GM23248 (cell line): ENCODE measurements around the gene TMEM236. TPM values are rescaled to one million over a fixed set of nuclear protein-coding genes. Genes with fewer than 3 reads are reported as not detected.

Experiments
- DNase-seq: peaks from one replicate; pipeline ENCODE4 v3.0.0-alpha.2; 2015
- H2AFZ ChIP-seq: fragments of 200-600 bp; sonication (generic); 2 replicates; pipeline ENCODE4 v1.6.1; 2016; ENCODE audit warnings: antibody characterized with exemption
- H3F3A ChIP-seq: fragments of 200-600 bp; sonication (generic); 2 replicates; pipeline ENCODE4 v1.6.1; 2016; ENCODE audit warnings: mild to moderate bottlenecking, antibody characterized with exemption, mixed run types; ENCODE audit not compliant: insufficient read depth
- H3K27ac ChIP-seq: fragments of 200-600 bp; sonication (generic); 2 replicates; pipeline ENCODE4 v1.5.1; 2016; ENCODE audit warnings: mild to moderate bottlenecking
- H3K27me3 ChIP-seq: fragments of 200-600 bp; sonication (generic); replicated peaks from 2 replicates; pipeline ENCODE4 v1.6.1; 2016; ENCODE audit warnings: mild to moderate bottlenecking; ENCODE audit not compliant: insufficient read depth
- H3K36me3 ChIP-seq: fragments of 200-600 bp; sonication (generic); 2 replicates; pipeline ENCODE4 v1.6.1; 2016; ENCODE audit warnings: low read depth, mild to moderate bottlenecking
- H3K4me1 ChIP-seq: fragments of 200-600 bp; sonication (generic); 2 replicates; pipeline ENCODE4 v1.6.1; 2016; ENCODE audit warnings: mild to moderate bottlenecking; ENCODE audit not compliant: insufficient read depth
- H3K4me2 ChIP-seq: fragments of 200-600 bp; sonication (generic); one replicate; pipeline ENCODE4 v1.6.1; 2016; ENCODE audit warnings: mild to moderate bottlenecking; ENCODE audit not compliant: unreplicated experiment
- H3K4me3 ChIP-seq: fragments of 200-600 bp; sonication (generic); 2 replicates; pipeline ENCODE4 v1.5.1; 2016; ENCODE audit warnings: mild to moderate bottlenecking
- H3K79me2 ChIP-seq: fragments of 200-600 bp; sonication (generic); 2 replicates; pipeline ENCODE4 v1.6.1; 2016; ENCODE audit warnings: mild to moderate bottlenecking; ENCODE audit not compliant: insufficient read depth
- H3K9ac ChIP-seq: fragments of 200-600 bp; sonication (generic); 2 replicates; pipeline ENCODE4 v1.6.1; 2016; ENCODE audit warnings: mild to moderate bottlenecking
- H3K9me2 ChIP-seq: fragments of 200-600 bp; sonication (generic); 2 replicates; pipeline ENCODE4 v1.6.1; 2016; ENCODE audit warnings: mixed run types, mild to moderate bottlenecking, moderate library complexity; ENCODE audit not compliant: insufficient read depth
- H3K9me3 ChIP-seq: fragments of 200-600 bp; sonication (generic); one replicate; pipeline ENCODE4 v1.6.1; 2017; ENCODE audit warnings: low read depth
- H4K20me1 ChIP-seq: fragments of 200-600 bp; sonication (generic); 2 replicates; pipeline ENCODE4 v1.6.0; 2016; ENCODE audit not compliant: insufficient read depth
- EZH2 ChIP-seq: fragments of 200-600 bp; sonication (generic); IDR thresholded peaks from 2 replicates; pipeline ENCODE4 v1.6.1; 2018; ENCODE audit warnings: antibody characterized with exemption, mild to moderate bottlenecking; ENCODE audit not compliant: insufficient read depth, poor library complexity, severe bottlenecking
- EZH2phosphoT487 ChIP-seq: fragments of 200-600 bp; sonication (generic); IDR thresholded peaks from 2 replicates; pipeline ENCODE4 v1.6.1; 2018; ENCODE audit warnings: antibody characterized with exemption, moderate library complexity, mild to moderate bottlenecking, low read depth; ENCODE audit not compliant: insufficient read depth
- WGBS, 2 experiments: methylation state at CpG; one replicate each; pipeline ENCODE4 v1.1.6; 2015 to 2017; ENCODE audit warnings: low lambda C conversion rate in 2 of 2, low coverage in 1 of 2; ENCODE audit errors: missing lambda C conversion rate in 2 of 2; 5-methylcytosine and 5-hydroxymethylcytosine counted together
- in situ Hi-C: fragments of 300-500 bp; cut with MboI; formaldehyde crosslinking; loops from 2 replicates; pipeline ENCODE4 v1.15.0; 2020
- polyA plus RNA-seq: library from polyadenylated mRNA; unstranded; fragments of >200 nt; fragmentation: Nextera tagmentation; extraction: Ambion mirVana; gene quantifications from 2 replicates; pipeline ENCODE4 v1.2.1, GENCODE V29; 2016
- total RNA-seq: library from RNA; depleted of rRNA; stranded (reverse); fragments of >200 nt; shearing (Covaris generic); gene quantifications from 2 replicates; pipeline ENCODE4 v1.2.3, GENCODE V29; 2014

TMEM236 gene
- total and polyA plus RNA-seq, 2 experiments from 2014 or later, result 0.11 TPM; not detected in 1

DNA sequence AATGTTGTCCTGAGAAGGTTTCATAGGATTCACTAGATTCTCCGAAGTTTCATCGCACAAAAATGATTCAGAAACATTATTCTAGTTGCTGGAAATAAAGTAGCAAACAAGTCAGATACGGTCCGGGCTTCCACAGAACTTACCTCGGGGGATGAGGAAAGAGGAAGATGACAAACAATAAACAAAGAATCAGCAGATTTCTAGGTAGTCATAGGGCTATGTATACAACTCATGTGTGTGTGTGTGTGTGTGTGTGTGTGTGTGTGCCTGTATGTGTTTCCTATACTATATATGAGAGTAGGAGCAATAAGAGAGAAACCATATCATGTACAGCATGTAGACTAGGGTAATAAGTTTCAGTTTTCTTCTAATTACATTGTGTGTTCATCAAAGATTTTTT, 16.5 kb downstream of the TMEM236 start:
- Histone ChIP-seq H3K4me3 (no peak overlapping the region), H4K20me1 (no peaks in the 10 kb centered on the region), H3K9ac (no peak overlapping the region), H3K27me3 (no peaks in the 10 kb centered on the region), H3K4me2 (no peak overlapping the region), H3F3A (peaks cover 5% of the 10 kb centered on the region; the same call in 1 of the 2 replicates), H3K36me3 (no peaks in the 10 kb centered on the region), H3K4me1 (peaks cover 10% of the 10 kb centered on the region), H3K9me2 (no peaks in the 10 kb centered on the region), H3K79me2 (no peaks in the 10 kb centered on the region), H3K9me3 (no peaks in the 10 kb centered on the region), H3K27ac (no peak overlapping the region), H2AFZ (no peak overlapping the region)
- WGBS, 2 experiments, result 94 to 97% methylated on average over 5 of the region's 5 CpGs
- TF ChIP-seq EZH2phosphoT487, result no peak
- no peak for TF ChIP-seq EZH2
- in situ Hi-C loops, result no loop called here
- DNase-seq, result no peak

DNA sequence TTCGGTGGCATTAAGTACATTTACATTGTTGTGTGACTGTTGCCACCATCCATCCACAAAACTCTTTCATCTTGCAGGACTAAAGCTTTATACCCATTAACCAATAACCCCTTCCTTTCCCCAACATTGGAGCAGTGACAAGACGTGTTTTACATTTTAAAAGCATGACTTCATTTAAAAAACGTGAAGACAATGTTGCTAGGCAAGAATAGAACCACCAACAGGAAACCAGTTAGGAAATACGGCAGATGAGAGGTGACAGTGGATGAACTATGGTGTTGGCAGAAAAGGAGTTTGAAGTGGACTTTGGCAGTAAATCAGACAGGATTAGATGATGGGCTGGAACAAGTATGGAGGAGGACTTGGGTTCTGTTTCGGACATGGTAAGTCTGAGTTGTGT, 17.0 kb downstream of the TMEM236 start:
- peak; percentile 47 for DNase-seq
- no peak overlapping the region for H3K4me3 ChIP-seq
- H3K4me1 ChIP-seq, result peaks cover 10% of the 10 kb centered on the region
- no peak for TF ChIP-seq EZH2phosphoT487
- no peak for TF ChIP-seq EZH2
- no peaks in the 10 kb centered on the region for H3K27me3 ChIP-seq
- no peak overlapping the region for H3K9ac ChIP-seq
- in situ Hi-C loops, result no loop called here
- no peaks in the 10 kb centered on the region for H3K36me3 ChIP-seq
- no peaks in the 10 kb centered on the region for H4K20me1 ChIP-seq
- no peak overlapping the region for H3K27ac ChIP-seq
- H3K9me3 ChIP-seq, result no peaks in the 10 kb centered on the region
- no peak overlapping the region for H2AFZ ChIP-seq
- WGBS, 2 experiments, result 46 to 47% methylated on average over 5 of the region's 5 CpGs
- peaks cover 5% of the 10 kb centered on the region; the same call in 1 of the 2 replicates for H3F3A ChIP-seq
- H3K9me2 ChIP-seq, result no peaks in the 10 kb centered on the region
- H3K79me2 ChIP-seq, result no peaks in the 10 kb centered on the region
- H3K4me2 ChIP-seq, result no peak overlapping the region

DNA sequence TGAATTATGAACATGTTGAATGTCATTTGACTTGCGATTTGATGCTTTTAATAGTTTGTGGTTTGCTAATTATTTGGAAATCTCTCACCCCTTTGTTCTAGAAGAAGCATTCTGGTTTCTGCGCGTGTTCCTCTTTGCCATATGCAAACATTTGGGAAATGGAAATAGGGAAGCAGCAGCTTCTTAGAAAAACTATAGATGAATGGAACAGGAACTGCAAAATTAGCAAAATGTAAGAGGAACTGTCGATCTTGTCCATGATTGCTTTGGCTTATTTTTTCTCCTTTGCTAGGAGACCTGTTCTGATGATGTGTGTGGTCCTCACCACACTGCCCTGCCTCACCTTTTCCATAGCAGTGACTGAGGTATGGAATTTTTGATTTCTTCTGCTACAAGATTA, 19.0 kb downstream of the TMEM236 start:
- Histone ChIP-seq H2AFZ (no peak overlapping the region), H3K9me2 (no peaks in the 10 kb centered on the region), H3K36me3 (no peaks in the 10 kb centered on the region), H3F3A (peaks cover 5% of the 10 kb centered on the region; the same call in 1 of the 2 replicates), H3K4me2 (no peak overlapping the region), H3K79me2 (no peaks in the 10 kb centered on the region), H3K4me3 (no peak overlapping the region), H3K4me1 (peaks cover 10% of the 10 kb centered on the region), H4K20me1 (no peaks in the 10 kb centered on the region), H3K27me3 (no peaks in the 10 kb centered on the region), H3K9ac (no peak overlapping the region), H3K27ac (no peak overlapping the region), H3K9me3 (no peaks in the 10 kb centered on the region)
- TF ChIP-seq EZH2phosphoT487 (no peak), EZH2 (no peak)
- no peak for DNase-seq
- WGBS, 2 experiments, result 78 to 86% methylated on average over 4 of the region's 4 CpGs
- in situ Hi-C loops, result no loop called here

DNA sequence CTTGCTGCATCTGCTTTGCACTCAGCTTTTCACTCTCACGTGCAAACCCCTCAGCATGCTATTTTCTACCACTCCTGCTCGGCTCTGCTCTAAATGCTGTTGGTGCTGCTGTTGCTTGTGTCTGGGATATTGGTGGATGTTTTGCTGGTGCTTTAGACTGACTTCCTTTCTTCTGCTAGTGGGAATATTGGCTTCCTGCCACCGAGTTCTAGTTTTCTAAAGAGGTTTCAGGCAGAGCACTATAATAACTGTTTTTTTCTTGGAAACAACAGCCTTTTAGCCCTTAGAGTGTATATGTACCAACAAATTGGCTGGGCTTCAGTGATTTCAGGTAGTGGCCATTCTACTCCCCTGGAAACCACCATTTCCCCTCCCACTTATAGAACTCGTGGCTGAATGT, 27.8 kb downstream of the TMEM236 start:
- no peak for DNase-seq
- Histone ChIP-seq H3F3A (peaks cover 22% of the 10 kb centered on the region), H2AFZ (no peak overlapping the region), H3K36me3 (no peaks in the 10 kb centered on the region), H3K9me2 (no peaks in the 10 kb centered on the region), H4K20me1 (no peaks in the 10 kb centered on the region), H3K4me3 (no peak overlapping the region), H3K79me2 (no peaks in the 10 kb centered on the region), H3K9me3 (no peaks in the 10 kb centered on the region), H3K27me3 (no peaks in the 10 kb centered on the region), H3K27ac (no peak overlapping the region), H3K4me1 (peaks cover 21% of the 10 kb centered on the region), H3K4me2 (no peak overlapping the region), H3K9ac (no peak overlapping the region)
- no peak for TF ChIP-seq EZH2phosphoT487
- TF ChIP-seq EZH2, result no peak
- in situ Hi-C loops, result no loop called here
- 52 to 59% methylated on average over 4 of the region's 4 CpGs for WGBS, 2 experiments

DNA sequence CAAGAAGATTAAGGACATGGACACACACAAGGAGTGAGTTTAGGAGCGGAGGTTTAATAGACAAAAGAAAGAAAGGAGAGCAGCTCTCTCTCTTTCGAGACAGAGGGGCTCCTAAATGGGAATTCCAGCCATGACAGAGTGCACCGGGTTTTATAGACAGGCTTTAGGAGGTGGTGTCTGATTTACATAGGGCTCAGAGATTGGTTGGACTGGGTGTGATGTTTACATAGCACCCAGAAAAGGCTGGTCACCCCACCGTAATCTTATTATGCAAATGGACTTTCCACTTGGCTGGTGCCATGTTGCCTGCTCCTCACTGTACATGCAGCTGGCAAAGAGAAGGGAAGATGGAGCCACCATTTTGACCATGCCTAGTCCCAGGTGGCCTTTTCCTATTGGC, 28.7 kb downstream of the TMEM236 start:
- WGBS, 2 experiments, result 93 to 96% methylated on average over 4 of the region's 4 CpGs
- no peak overlapping the region for H3K27ac ChIP-seq
- peaks cover 30% of the 10 kb centered on the region for H3F3A ChIP-seq

More for the DNA sequence above, 28.7 kb downstream of the TMEM236 start:
- H3K9me2 ChIP-seq, result no peaks in the 10 kb centered on the region
- H3K4me3 ChIP-seq, result no peak overlapping the region
- H3K79me2 ChIP-seq, result no peaks in the 10 kb centered on the region
- H4K20me1 ChIP-seq, result no peaks in the 10 kb centered on the region
- DNase-seq, result no peak
- no peaks in the 10 kb centered on the region for H3K36me3 ChIP-seq
- no peak overlapping the region for H3K9ac ChIP-seq
- no peak overlapping the region for H3K4me2 ChIP-seq
- in situ Hi-C loops, result no loop called here
- TF ChIP-seq EZH2 (no peak), EZH2phosphoT487 (no peak)
- peaks cover 31% of the 10 kb centered on the region for H3K4me1 ChIP-seq
- H3K27me3 ChIP-seq, result no peaks in the 10 kb centered on the region
- no peak overlapping the region for H2AFZ ChIP-seq
- H3K9me3 ChIP-seq, result no peaks in the 10 kb centered on the region
